Heart left ventricle (tissue), 16 donors: Measurements from ENCODE around the gene GRID2IP. TPM values are rescaled to one million over a fixed set of nuclear protein-coding genes. Genes with fewer than 3 reads are reported as not detected.
"Not testable (repeated sequence)": the region's sequence is repeated elsewhere in the genome, so short reads cannot be mapped to it uniquely, and the experiment has no call there.

Experiments
- ATAC-seq, 4 donors: fragments of 200-7000 bp; cut with Tn5 transposase; one replicate each; pipeline ENCODE4 v1.9.1; 2020 to 2022; ENCODE audit warnings: moderate library complexity in 4 of 4, mild to moderate bottlenecking in 3 of 4, moderate number of reproducible peaks in 1 of 4
- DNase-seq, 5 donors: peaks; one replicate each; pipeline ENCODE4 v3.0.0-alpha.2; 2020
- H3K27ac ChIP-seq, 12 donors: fragments of 200-600 bp; sonication (generic) in 4 of 12; one replicate each; pipeline versions ENCODE4 v1.5.0 to v1.8.0; 2016 to 2022; ENCODE audit warnings: mild to moderate bottlenecking in 2 of 12
- H3K27me3 ChIP-seq, 9 donors: fragments of 200-600 bp; sonication (generic) in 2 of 9; one replicate each; pipeline versions ENCODE4 v1.5.1 to v1.8.0; 2016 to 2022; ENCODE audit warnings: mild to moderate bottlenecking in 3 of 9
- H3K36me3 ChIP-seq, 9 donors: fragments of 200-600 bp; sonication (generic) in 2 of 9; one replicate each; pipeline versions ENCODE4 v1.5.0 to v1.8.0; 2018 to 2022; ENCODE audit warnings: mild to moderate bottlenecking in 2 of 9
- H3K4me1 ChIP-seq, 12 donors: fragments of 200-600 bp; sonication (generic) in 4 of 12; one replicate each; pipeline versions ENCODE4 v1.5.0 to v1.8.0; 2016 to 2022; ENCODE audit warnings: mild to moderate bottlenecking in 3 of 12
- H3K4me3 ChIP-seq, 12 donors: fragments of 200-600 bp; sonication (generic) in 4 of 12; one replicate each; pipeline versions ENCODE4 v1.5.0 to v1.8.0; 2017 to 2022; ENCODE audit warnings: mild to moderate bottlenecking in 9 of 12, moderate library complexity in 4 of 12
- H3K9me3 ChIP-seq, 12 donors: fragments of 200-600 bp; sonication (generic) in 4 of 12; one replicate each; pipeline versions ENCODE4 v1.5.0 to v1.8.0; 2016 to 2022; ENCODE audit warnings: mild to moderate bottlenecking in 1 of 12
- POLR2A ChIP-seq, 2 donors: fragments of 450-650 bp; IDR thresholded peaks; one replicate each; pipeline ENCODE4 v1.6.1; 2017; ENCODE audit warnings: antibody characterized with exemption in 2 of 2, mild to moderate bottlenecking in 2 of 2, moderate library complexity in 2 of 2
- WGBS, 4 donors: extraction: QIAGEN DNeasy Blood & Tissue Kit in 2 of 4; methylation state at CpG; one replicate each; pipeline versions ENCODE4 v1.1.5 to v1.1.7; 2013 to 2018; 5-methylcytosine and 5-hydroxymethylcytosine counted together
- intact Hi-C, 10 donors: fragments of 100-400 bp; cut with DNase I; formaldehyde crosslinking; loops; one replicate each; pipeline versions ENCODE4 v1.11.1 to v1.14.2; 2022
- polyA plus RNA-seq, 2 donors: library from polyadenylated mRNA; stranded (reverse); fragments of 200-250 nt; gene quantifications; one replicate each; pipeline ENCODE4 v1.2.3, GENCODE V29; 2013
- total RNA-seq, 9 donors: library from RNA; depleted of rRNA in 2 of 9; stranded (reverse); fragments of >200 nt in 2 of 9; fragmentation: NEBNext Ultra II Directional in 3 of 9; extraction: Animal tissue kit (Norgen Biotek cat#: 25700) in 3 of 9; gene quantifications; one replicate each; pipeline versions ENCODE4 v1.1.0 to v1.2.4, GENCODE V29; 2016 to 2023
- TF ChIP-seq, protein P1 (sequence below), 12 donors: fragments of 200-600 bp; sonication (generic) in 4 of 12; IDR thresholded peaks; one replicate each; pipeline versions ENCODE4 v1.5.0 to v1.8.0; 2018 to 2022; ENCODE audit warnings: antibody characterized with exemption in 12 of 12, mild to moderate bottlenecking in 5 of 12
- donor health status: ischemic (EF 13 %, LVEDD 7.1; RV severe dilation, severe dysfunction).
- donor health status: healthy with polysubstance abuse.
- donor health status: DM: no; HTN: yes; CAD: no.
- donor health status: DM: no; HTN: no; CAD: no.
- donor health status: ischemic (EF 25% LVEDD 6.9; RV normal size, moderate dysfunction).
- donor health status: ischemic (EF 25% LVEDD 5.7; RV mildly dilated, moderate dysfunction).
- donor health status: healthy.
- donor health status: DM: yes; HTN: yes; CAD: no.
- donor health status: ischemic (EF 35%, LVEDD 5.7; RV mildly dilated, moderate dysfunction).
- donor health status: nonischemic (EF 11% LVEDD 7.7; RV severe dilation, severe dysfunction).
- donor health status: DM: yes; HTN: yes; CAD: no.
- donor health status: PGD.
- donor health status: ischemic (EF 29% LVEDD 5.4; RV normal size, mild dysfunction).
- donor health status: nonischemic (EF 23%, LVEDD 6.1; RV moderate dilation, normal function).

GRID2IP gene
- total and polyA plus RNA-seq, 11 donors, result 0.01 to 0.16 (median 0.08) TPM; not detected in 7

DNA sequence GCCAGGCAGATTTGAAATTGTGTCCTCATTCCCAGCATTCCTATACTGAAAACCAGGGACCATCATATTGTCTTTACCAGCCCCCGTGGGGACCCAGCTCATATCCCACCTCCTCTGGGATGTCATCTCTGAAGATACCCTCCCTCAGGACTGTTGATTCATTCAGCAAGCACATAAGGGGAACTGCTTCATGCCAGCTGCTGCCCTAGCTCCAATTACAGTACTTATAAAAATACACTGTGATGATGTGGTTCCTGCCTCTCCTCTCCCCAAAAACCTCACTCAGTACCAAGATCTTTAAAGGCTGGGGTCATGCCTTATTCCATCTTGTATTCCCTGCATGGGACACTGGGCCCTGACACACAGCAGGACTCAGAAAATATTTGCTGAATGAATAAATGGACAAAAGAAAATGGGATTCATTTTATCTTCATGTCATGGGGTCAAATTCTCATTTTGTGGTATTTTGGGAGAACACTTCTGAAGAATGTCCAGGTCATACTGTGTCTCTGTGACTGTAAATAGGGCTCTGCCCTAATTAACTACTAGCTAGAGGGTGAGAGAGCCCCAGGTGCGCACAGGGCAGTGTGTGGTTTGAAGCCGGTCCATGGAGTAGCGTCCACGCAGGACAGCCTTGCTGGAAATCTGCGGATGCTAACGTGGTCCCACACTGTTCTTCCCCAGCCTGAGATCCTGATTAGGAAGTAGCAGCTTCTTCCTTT is 74.5 kb downstream of the GRID2IP start:
- intact Hi-C loops, result no loop called here
- WGBS, 4 donors, result 71 to 80% (median 77%) methylated on average over 7 of the region's 7 CpGs
- ATAC-seq (peak in 2 of 4 donors; percentile 7 to 17), DNase-seq (no peak)
- peaks cover 7 to 65% (median 37%) of the 10 kb centered on the region in 12 donors for H3K4me1 ChIP-seq
- peaks cover 0 to 68% (median 30%) of the 10 kb centered on the region in 9 donors for H3K36me3 ChIP-seq
- no peaks in the 10 kb centered on the region for H3K27me3 ChIP-seq
- TF ChIP-seq POLR2A (IDR thresholded peaks at IDR 0.05), result no peak
- TF ChIP-seq, protein P1, sequence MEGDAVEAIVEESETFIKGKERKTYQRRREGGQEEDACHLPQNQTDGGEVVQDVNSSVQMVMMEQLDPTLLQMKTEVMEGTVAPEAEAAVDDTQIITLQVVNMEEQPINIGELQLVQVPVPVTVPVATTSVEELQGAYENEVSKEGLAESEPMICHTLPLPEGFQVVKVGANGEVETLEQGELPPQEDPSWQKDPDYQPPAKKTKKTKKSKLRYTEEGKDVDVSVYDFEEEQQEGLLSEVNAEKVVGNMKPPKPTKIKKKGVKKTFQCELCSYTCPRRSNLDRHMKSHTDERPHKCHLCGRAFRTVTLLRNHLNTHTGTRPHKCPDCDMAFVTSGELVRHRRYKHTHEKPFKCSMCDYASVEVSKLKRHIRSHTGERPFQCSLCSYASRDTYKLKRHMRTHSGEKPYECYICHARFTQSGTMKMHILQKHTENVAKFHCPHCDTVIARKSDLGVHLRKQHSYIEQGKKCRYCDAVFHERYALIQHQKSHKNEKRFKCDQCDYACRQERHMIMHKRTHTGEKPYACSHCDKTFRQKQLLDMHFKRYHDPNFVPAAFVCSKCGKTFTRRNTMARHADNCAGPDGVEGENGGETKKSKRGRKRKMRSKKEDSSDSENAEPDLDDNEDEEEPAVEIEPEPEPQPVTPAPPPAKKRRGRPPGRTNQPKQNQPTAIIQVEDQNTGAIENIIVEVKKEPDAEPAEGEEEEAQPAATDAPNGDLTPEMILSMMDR (IDR thresholded peaks at IDR 0.05), result no peak
- no peak overlapping the region for H3K27ac ChIP-seq
- no peaks in the 10 kb centered on the region for H3K9me3 ChIP-seq
- no peak overlapping the region for H3K4me3 ChIP-seq

DNA sequence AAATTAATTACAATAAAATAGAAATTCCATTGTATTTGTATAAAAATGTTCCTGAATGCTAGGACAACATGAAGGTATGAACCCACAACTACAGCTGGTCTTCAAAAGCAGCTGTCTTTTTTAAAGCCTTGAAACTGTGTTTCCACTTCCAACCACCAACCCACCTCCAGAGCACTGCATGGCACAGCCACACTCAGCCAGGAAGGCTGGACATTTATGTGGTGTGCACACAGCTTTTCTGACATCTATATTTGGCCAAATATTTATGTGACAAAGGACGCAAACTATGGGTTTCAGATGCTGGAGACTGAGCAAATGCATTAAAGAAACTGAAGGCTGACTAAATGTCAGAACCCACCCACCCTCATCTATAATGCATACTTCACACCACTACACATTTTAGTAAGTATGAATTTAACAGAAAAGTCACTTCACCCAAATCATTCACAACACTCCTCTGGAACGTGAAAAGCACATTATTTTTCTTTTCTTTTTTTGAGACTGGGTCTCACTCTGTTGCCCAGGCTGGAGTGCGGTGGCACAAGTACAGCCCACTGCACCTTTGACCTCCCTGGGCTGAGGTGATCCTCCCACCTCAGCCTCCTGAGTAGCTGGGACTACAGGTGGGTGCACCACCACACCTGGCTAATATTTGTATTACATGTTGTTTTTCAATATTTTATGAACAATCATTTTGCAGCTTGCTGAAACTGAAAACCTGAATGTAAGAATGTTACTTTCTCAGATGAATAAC is 75.7 kb downstream of the GRID2IP start:
- DNase-seq (no peak), ATAC-seq (no peak)
- intact Hi-C loops, result no loop called here
- Histone ChIP-seq H3K27me3 (no peaks in the 10 kb centered on the region), H3K36me3 (peaks cover 0 to 73% (median 40%) of the 10 kb centered on the region in 9 donors), H3K4me1 (peaks cover 6 to 53% (median 31%) of the 10 kb centered on the region in 12 donors), H3K27ac (no peak overlapping the region), H3K4me3 (no peak overlapping the region), H3K9me3 (no peaks in the 10 kb centered on the region)
- 88 to 95% (median 92%) methylated on average over 3 of the region's 3 CpGs for WGBS, 4 donors
- no peak for TF ChIP-seq POLR2A (IDR thresholded peaks at IDR 0.05)
- TF ChIP-seq, protein P1 (IDR thresholded peaks at IDR 0.05), result no peak

DNA sequence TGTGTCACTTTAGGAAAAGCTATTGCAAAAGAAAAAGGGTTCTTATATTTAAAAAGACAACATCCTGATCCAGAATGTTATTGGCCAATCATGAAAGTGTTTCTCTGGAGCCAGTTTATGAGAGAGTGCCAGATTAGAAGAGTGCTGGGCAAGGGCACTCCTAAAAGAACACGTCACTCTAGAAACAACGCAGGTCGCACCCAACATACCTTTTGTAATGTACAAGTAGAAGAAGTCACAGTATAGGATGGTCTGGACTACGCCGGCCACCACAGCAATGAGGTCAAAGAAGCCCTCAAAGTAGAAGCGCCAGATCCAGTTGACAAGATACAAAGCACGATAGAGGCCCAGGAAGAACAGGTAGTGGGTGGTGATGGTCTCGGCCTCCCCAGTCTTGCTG is 85.4 kb downstream of the GRID2IP start:
- Histone ChIP-seq H3K4me1 (no peaks in the 10 kb centered on the region), H3K4me3 (no peak overlapping the region), H3K9me3 (no peaks in the 10 kb centered on the region), H3K27me3 (no peaks in the 10 kb centered on the region), H3K27ac (no peak overlapping the region), H3K36me3 (peaks cover 0 to 100% (median 97%) of the 10 kb centered on the region in 9 donors)
- ATAC-seq (no peak), DNase-seq (no peak)
- TF ChIP-seq POLR2A (IDR thresholded peaks at IDR 0.05), result no peak
- TF ChIP-seq, protein P1 (IDR thresholded peaks at IDR 0.05), result no peak
- WGBS, 4 donors, result 97 to 98% (median 97%) methylated on average over 8 of the region's 8 CpGs
- intact Hi-C loops, result no loop called here

DNA sequence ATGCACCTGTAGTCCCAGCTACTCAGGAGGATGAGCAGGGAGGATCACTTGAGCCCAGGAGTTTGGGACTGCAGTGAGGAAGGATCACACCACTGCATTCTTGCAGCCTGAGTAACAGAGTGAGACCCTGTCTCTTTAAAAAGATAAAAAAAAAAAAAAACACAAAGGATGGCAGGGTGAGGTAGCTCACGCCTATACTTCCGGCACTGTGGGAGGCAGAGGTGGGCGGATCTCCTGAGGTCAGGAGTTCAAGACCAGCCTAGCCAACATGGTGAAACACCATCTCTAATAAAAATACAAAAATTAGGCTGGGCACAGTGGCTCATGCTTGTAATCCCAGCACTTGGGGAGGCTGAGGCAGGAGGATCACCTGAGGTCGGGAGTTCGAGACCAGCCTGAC is 87.7 kb downstream of the GRID2IP start:
- H3K4me3 ChIP-seq, ATAC-seq, H3K27ac ChIP-seq, intact Hi-C loops, H3K4me1 ChIP-seq, H3K27me3 ChIP-seq, DNase-seq, H3K9me3 ChIP-seq: not testable (repeated sequence)
- 81 to 88% (median 86%) methylated on average over 5 of the region's 5 CpGs for WGBS, 4 donors
- peaks cover 0 to 88% (median 84%) of the 10 kb centered on the region in 9 donors for H3K36me3 ChIP-seq
